Measurements from ENCODE around the gene AMOT.

DNA sequence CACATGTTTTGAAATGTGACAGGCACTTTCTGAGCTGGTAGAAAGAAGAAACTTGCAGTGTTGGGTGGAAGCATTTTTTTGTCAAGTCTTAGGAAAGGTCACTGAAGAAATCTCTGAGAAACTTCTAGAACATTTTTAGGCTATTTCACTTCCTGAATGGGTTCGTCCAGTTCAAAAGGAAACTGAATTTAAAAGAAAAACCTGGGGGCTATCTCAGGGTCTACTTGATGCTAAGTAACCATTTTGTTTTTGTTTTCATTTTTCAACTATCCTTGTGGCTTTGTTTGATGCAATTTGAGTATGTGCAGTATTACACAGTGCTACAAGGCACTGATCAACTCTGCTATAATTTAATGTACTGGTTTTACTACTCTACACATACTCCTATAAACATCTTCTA lies 34.0 kb upstream of the AMOT start:
- no peak for TF ChIP-seq GATA3 (IDR thresholded peaks at IDR 0.05; ENCODE audit: low read depth, low read length)
- no peak for TF ChIP-seq GATA2 (IDR thresholded peaks at IDR 0.05; ENCODE audit: low read depth, low read length)

All from SH-SY5Y (cell line).